HEK293T (cell line): ENCODE measurements around the gene ZNF101.

Experiments
- HDGF ChIP-seq: fragments of 450-650 bp; IDR thresholded peaks from 2 replicates; pipeline ENCODE4 v1.6.1; 2017; ENCODE audit warnings: antibody characterized with exemption, borderline replicate concordance
- ZNF384 ChIP-seq: fragments of 450-650 bp; IDR thresholded peaks from 2 replicates; pipeline ENCODE4 v1.6.1; 2016

DNA sequence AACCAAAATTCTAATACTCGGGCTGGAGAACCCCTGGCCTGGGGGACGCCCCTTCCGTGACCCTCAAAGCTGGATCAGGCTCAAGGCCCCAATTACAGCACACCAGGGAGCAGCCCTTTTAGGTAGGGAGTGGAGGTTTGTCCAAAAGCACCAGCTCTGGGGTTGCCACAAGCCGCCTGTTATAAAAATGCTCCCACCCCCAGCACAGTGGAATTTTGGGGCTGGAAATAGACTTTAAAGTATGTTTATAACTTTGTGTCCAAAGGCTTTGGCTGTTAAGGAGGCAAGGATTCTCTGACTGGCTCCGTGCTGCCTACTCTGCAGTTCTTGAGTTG is 24.6 kb upstream of the ZNF101 start:
- TF ChIP-seq ZNF384 (no peak), HDGF (no peak)
